ENCODE results near the gene IFT25.
A peak's percentile ranks its signal among the peaks of the same experiment; 100 is the strongest.

DNA sequence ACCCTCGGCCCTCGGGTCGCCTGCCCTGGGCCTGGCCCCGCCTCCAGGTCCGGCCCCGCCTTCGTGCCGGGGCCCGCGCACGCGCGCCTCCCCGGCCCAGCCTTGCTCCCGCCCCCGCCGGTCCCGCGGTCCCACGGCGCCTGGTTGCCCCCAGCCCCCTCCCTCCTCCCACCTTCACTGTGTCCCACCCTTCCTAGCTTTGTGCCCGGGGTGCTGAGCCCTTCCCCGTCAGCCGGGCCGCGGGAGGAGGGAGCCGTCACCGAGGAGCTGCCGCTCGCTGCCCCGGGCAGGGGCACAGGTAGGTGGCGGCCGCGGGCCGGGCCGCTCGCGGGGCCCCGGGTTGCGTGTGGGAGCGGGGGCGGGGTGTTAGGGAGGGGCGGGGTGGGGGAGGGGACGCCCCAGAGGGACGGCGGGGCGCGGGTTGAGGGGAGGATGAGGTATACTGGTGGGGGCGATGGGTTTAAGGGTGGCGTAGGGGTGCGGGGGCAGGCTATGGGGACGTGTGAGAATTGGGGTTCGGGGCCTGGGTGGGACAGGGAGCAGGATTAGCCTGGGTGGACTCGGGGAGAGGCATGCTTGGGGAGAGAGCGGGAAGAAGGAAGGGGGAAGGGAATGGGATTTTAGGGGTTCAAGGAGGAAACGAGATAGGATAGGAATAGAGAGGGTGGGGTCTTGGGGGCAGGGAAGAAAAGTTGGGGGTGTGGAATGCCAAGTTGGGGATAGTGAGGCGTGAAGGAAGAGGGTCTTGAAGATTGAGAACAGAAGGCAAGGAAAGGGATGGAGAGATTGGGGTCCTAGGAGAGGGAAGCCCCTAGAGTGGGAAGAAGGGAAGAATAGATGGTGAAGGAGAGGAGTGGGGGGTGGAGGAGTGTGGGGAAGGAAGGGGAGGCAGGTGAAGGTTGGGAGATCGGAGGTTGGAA is 1.0 kb upstream of the IFT25 start, which contains the start of gene LRRC42:
- TF ChIP-seq, protein P1, sequence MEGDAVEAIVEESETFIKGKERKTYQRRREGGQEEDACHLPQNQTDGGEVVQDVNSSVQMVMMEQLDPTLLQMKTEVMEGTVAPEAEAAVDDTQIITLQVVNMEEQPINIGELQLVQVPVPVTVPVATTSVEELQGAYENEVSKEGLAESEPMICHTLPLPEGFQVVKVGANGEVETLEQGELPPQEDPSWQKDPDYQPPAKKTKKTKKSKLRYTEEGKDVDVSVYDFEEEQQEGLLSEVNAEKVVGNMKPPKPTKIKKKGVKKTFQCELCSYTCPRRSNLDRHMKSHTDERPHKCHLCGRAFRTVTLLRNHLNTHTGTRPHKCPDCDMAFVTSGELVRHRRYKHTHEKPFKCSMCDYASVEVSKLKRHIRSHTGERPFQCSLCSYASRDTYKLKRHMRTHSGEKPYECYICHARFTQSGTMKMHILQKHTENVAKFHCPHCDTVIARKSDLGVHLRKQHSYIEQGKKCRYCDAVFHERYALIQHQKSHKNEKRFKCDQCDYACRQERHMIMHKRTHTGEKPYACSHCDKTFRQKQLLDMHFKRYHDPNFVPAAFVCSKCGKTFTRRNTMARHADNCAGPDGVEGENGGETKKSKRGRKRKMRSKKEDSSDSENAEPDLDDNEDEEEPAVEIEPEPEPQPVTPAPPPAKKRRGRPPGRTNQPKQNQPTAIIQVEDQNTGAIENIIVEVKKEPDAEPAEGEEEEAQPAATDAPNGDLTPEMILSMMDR (IDR thresholded peaks at IDR 0.05; ENCODE audit: extremely low read depth in 1 of 2, insufficient read depth in 1 of 2, low read depth in 1 of 2, low read length in 2 of 2) = peak in 1 of 2 donors; percentile 16
- TF ChIP-seq POLR2AphosphoS5 (IDR thresholded peaks at IDR 0.05; ENCODE audit: insufficient read depth, low read depth, low read length) = no peak

Data from endothelial cell of umbilical vein (primary cell).